ENCODE data around the gene DNAJC13.

GRCh38 chr3:132545471-132545870, 128.2 kb downstream of the DNAJC13 start:
- TF ChIP-seq POLR2A (IDR thresholded peaks at IDR 0.05), result no peak
- no peak for TF ChIP-seq POLR2AphosphoS5 (IDR thresholded peaks at IDR 0.05)
- no peak for TF ChIP-seq CTCF (IDR thresholded peaks at IDR 0.05)

Measured in prostate gland (tissue), 2 donors.